Ascending aorta (tissue), 2 donors: ENCODE results near the gene TBC1D4. TPM values are rescaled to one million over a fixed set of nuclear protein-coding genes. Genes with fewer than 3 reads are reported as not detected.

Experiments used
- DNase-seq, 2 donors: peaks; one replicate each; pipeline ENCODE4 v3.0.0-alpha.2; 2019; ENCODE audit warnings: low spot score in 2 of 2
- H3K27ac ChIP-seq, 2 donors: fragments of 200-600 bp; sonication (generic); one replicate each; pipeline ENCODE4 v1.5.1; 2016 to 2017; ENCODE audit warnings: mild to moderate bottlenecking in 1 of 2
- H3K27me3 ChIP-seq: fragments of 200-600 bp; sonication (generic); one replicate; pipeline ENCODE4 v1.5.1; 2017
- H3K36me3 ChIP-seq, 2 donors: fragments of 200-600 bp; sonication (generic); one replicate each; pipeline ENCODE4 v1.5.1; 2016
- H3K4me1 ChIP-seq, 2 donors: fragments of 200-600 bp; sonication (generic); one replicate each; pipeline ENCODE4 v1.5.1; 2016 to 2017; ENCODE audit warnings: mild to moderate bottlenecking in 1 of 2
- H3K4me3 ChIP-seq, 2 donors: fragments of 200-600 bp; sonication (generic); one replicate each; pipeline ENCODE4 v1.5.1; 2016 to 2017; ENCODE audit warnings: mild to moderate bottlenecking in 1 of 2
- H3K9me3 ChIP-seq, 2 donors: fragments of 200-600 bp; sonication (generic); one replicate each; pipeline ENCODE4 v1.5.1; 2016
- CTCF ChIP-seq, 3 experiments: fragments of 200-600 bp in 2 of 3; fragments of 450-650 bp in 1 of 3; sonication (generic) in 2 of 3; IDR thresholded peaks; one replicate each; pipeline ENCODE4 v1.5.1; 2016 to 2019; ENCODE audit warnings: antibody characterized with exemption in 3 of 3, mild to moderate bottlenecking in 1 of 3, moderate library complexity in 1 of 3
- intact Hi-C: fragments of 100-400 bp; cut with DNase I; formaldehyde crosslinking; loops from one replicate; pipeline ENCODE4 v1.15.1; 2023
- total RNA-seq: library from RNA; depleted of rRNA; stranded (reverse); fragments of >200 nt; gene quantifications from one replicate; pipeline ENCODE4 v1.1.0, GENCODE V29; 2016

Gene TBC1D4
- total RNA-seq, 1 donor from 2014 or later, result 9.5 TPM

- Histone ChIP-seq H3K4me1 (no peaks in the 10 kb centered on the region), H3K27me3 (no peaks in the 10 kb centered on the region), H3K4me3 (no peak overlapping the region), H3K36me3 (no peaks in the 10 kb centered on the region), H3K9me3 (no peaks in the 10 kb centered on the region), H3K27ac (no peak overlapping the region)
- DNase-seq, result no peak
- no peak for TF ChIP-seq CTCF (IDR thresholded peaks at IDR 0.05)
- intact Hi-C loops, result no loop called here
Observed at GRCh38 chr13:75426421-75426820, 55.5 kb downstream of the TBC1D4 start.

- Histone ChIP-seq H3K4me1 (no peaks in the 10 kb centered on the region), H3K36me3 (no peaks in the 10 kb centered on the region), H3K4me3 (no peak overlapping the region), H3K27me3 (no peaks in the 10 kb centered on the region), H3K27ac (no peak overlapping the region), H3K9me3 (no peaks in the 10 kb centered on the region)
- intact Hi-C loops, result no loop called here
- TF ChIP-seq CTCF (IDR thresholded peaks at IDR 0.05), result no peak
- no peak for DNase-seq
Observed at GRCh38 chr13:75425216-75426009, 56.6 kb downstream of the TBC1D4 start.

- intact Hi-C loops, result no loop called here
- Histone ChIP-seq H3K27me3 (no peaks in the 10 kb centered on the region), H3K36me3 (no peaks in the 10 kb centered on the region), H3K9me3 (no peaks in the 10 kb centered on the region), H3K4me1 (no peaks in the 10 kb centered on the region), H3K4me3 (no peak overlapping the region), H3K27ac (no peak overlapping the region)
- no peak for TF ChIP-seq CTCF (IDR thresholded peaks at IDR 0.05)
- no peak for DNase-seq
Observed at GRCh38 chr13:75423946-75424345, 58.0 kb downstream of the TBC1D4 start.

- H3K36me3 ChIP-seq, result no peaks in the 10 kb centered on the region
- H3K27ac ChIP-seq, result no peak overlapping the region
- H3K27me3 ChIP-seq, result no peaks in the 10 kb centered on the region
- TF ChIP-seq CTCF (IDR thresholded peaks at IDR 0.05), result no peak
- H3K4me1 ChIP-seq, result no peaks in the 10 kb centered on the region
- no peak overlapping the region for H3K4me3 ChIP-seq
- intact Hi-C loops, result no loop called here
- H3K9me3 ChIP-seq, result no peaks in the 10 kb centered on the region
- no peak for DNase-seq
Observed at GRCh38 chr13:75422028-75422427, 59.9 kb downstream of the TBC1D4 start.

GRCh38 chr13:75421133-75421532, 60.8 kb downstream of the TBC1D4 start:
- intact Hi-C loops, result no loop called here
- Histone ChIP-seq H3K9me3 (no peaks in the 10 kb centered on the region), H3K4me1 (peaks cover 0 to 7% of the 10 kb centered on the region in 2 donors), H3K27ac (no peak overlapping the region), H3K27me3 (no peaks in the 10 kb centered on the region), H3K4me3 (no peak overlapping the region), H3K36me3 (no peaks in the 10 kb centered on the region)
- no peak for TF ChIP-seq CTCF (IDR thresholded peaks at IDR 0.05)
- no peak for DNase-seq
